Aortic smooth muscle cell (primary cell): ENCODE measurements around the gene KRTAP3-2. TPM values are rescaled to one million over a fixed set of nuclear protein-coding genes. Genes with fewer than 3 reads are reported as not detected.

Experiments
- total RNA-seq: library from RNA; depleted of rRNA; stranded (reverse); fragments of >200 nt; gene quantifications from 2 replicates; pipeline ENCODE4 v1.2.3, GENCODE V29; 2014

Gene KRTAP3-2
- not detected in 2 replicates for total RNA-seq

GRCh38 chr17:40999563-40999962, at the start of gene KRTAP3-2:
TSS of gene KRTAP3-2 (minus strand) at chr17:40999906. CDS start at chr17:40999853, 53 bp downstream.

DNA sequence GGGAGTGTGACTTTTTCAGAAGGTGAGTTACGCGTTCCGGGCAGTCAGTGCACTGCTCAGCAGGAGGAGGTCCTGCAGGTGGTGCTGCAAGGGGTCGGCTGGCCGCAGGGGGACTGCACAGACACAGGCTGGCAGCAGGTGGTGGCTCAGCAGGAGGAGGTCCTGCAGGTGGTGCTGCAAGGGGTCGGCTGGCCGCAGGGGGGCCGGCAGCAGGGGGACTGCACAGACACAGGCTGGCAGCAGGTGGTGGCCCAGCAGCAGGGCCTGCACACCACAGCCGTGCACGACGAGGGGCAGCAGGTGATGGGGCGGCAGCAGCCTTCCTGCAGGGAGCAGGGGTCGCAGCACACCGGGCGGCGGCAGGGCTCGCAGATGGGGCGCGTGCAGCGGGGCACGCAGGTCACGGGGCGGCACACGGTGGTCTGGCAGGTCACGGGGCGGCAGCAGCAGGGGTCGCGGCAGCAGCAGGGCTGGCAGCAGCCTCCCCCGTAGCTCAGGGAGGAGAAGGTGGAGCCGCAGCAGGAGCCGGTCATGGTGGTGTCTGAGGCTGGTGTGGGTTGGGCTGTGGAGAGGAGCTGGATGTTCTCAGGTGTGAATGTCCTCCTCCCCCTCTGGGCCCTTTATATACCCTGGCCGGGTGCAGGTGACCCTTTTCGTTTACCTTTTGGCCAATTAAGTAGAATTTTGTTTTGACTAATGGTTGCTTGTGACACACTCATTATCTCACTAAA, 47.2 kb upstream of the KRTAP3-2 start, which contains the start of gene KRTAP2-1:
KRTAP2-1 (minus strand) TSS at position 582 of the 731 bp plus-strand sequence; CDS start at position 533, 49 bp downstream.

DNA sequence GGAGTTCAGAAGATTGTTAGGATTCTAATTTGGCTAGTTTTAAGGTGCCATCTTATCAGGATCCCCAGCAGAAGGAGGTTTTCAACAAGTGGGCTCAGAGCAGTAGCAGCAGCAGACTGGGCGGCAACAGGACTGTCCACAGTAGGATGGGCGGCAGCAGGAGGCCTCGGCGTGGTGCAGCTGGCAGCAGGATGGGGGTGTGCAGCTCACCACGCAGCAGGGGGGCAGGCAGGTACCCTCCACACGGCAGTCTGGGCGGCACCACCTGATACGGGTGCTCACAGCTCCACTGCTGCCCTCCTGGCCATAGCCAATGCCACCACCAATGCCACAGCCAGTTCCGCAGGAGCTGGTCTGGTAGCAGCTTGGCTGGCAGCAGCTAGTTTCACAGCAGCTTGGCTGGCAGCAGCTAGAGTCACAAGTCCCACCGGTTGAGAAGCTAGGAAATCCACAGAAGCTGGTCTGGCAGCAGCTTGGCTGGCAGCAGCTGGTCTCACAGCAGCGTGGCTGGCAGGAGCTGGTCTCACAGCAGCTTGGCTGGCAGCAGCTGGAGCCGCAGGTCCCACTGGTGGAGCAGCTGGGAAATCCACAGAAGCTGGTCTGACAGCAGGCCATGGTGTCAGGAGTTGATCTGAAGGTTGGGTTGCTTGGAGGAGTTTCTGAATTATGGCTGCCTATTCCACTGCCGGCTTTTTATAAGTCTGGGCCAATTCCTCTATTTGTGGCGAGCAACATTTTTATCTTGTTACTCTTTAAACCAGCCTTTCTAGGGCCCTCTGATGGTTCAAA, 41.3 kb upstream of the KRTAP3-2 start, which contains the start of gene KRTAP1-1:
KRTAP1-1 (minus strand) TSS at position 668 of the 789 bp plus-strand sequence; CDS start at position 615, 53 bp downstream.

GRCh38 chr17:41034346-41034935, 34.7 kb upstream of the KRTAP3-2 start, which contains the start of gene KRTAP1-3:
TSS of gene KRTAP1-3 (minus strand) at chr17:41034874. CDS start at chr17:41034821, 53 bp downstream.

DNA sequence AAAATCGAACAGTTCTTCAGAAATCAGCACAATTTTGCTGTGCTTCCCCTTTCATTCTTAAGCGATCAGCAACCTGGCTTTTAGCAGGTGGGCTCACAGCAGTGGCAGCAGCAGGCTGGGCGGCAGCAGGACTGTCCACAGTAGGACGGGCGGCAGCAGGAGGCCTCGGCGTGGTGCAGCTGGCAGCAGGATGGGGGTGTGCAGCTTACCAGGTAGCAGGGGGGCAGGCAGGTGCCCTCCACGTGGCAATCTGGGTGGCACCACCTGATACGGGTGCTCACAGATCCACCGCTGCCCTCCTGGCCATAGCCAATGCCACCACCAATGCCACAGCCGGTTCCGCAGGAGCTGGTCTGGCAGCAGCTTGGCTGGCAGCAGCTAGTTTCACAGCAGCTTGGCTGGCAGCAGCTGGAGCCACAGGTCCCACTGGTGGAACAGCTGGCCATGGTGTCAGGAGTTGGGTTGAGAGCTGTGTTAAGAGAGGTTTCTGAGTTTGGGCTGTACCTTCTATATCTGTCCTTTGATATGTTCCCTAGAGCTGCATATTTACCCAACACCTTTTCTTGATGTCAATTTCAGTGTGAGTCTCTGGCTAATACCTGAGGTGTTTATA, 30.0 kb upstream of the KRTAP3-2 start, which contains the start of gene KRTAP1-4:
KRTAP1-4 (minus strand) TSS at position 563 of the 613 bp plus-strand sequence; CDS start at position 446, 117 bp downstream.

GRCh38 chr17:41026715-41027471, 27.2 kb upstream of the KRTAP3-2 start, which contains the start of gene KRTAP1-5:
TSS of gene KRTAP1-5 (minus strand) at chr17:41027208. CDS start at chr17:41027155, 53 bp downstream.

GRCh38 chr17:41008811-41009210, 9.1 kb upstream of the KRTAP3-2 start, which contains the start of gene KRTAP3-1:
TSS of gene KRTAP3-1 (minus strand) at chr17:41009128. CDS start at chr17:41009074, 54 bp downstream.

GRCh38 chr17:40993839-40994238, 5.9 kb downstream of the KRTAP3-2 start, which contains the start of gene KRTAP3-3:
TSS of gene KRTAP3-3 (minus strand) at chr17:40994164. CDS start at chr17:40994097, 67 bp downstream.

DNA sequence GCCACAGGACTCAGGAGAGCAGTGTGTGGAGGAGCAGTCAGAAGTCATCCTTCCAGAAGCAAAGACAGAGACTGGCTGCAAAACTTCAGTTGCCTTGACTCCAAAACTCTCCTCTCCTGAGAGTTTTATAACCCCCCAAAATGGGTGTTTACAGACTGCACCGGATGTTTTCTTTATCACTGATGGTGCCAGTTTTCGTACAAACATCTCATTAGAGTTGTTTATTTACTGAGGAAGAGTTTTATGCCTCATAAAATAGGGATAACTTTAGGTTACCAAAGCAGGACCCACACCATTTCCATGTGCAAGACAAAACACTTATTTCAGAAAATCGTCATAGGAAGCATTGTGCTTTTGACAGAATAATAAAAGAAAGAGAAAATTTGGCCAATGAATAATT, 15.5 kb downstream of the KRTAP3-2 start, which contains the start of gene KRT40:
KRT40 (minus strand) TSS at position 101 of the 400 bp plus-strand sequence; CDS start at position 48, 53 bp downstream.

DNA sequence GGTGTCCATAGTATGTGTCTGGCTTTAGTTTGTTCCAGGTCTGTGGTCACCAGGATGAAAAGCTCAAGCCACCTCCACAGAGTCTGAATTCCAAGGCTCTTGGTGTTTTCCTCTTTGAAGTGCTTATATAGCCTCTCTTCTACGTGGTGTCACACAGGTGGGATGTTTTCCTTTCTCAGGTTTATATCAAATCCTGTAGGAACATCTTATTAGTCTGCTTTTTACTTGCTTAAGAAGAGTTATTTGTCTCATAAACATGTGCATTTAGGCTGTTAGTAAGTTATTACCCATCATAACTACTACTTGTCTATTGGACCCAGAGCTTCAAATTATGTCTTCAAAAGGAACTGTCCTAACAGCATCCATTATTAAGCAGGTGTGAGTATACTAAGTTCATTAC, 32.9 kb downstream of the KRTAP3-2 start, which contains the start of gene KRT39:
KRT39 (minus strand) TSS at position 101 of the 400 bp plus-strand sequence; CDS start at position 9, 92 bp downstream.

Other genes starting within 250 kb of the KRTAP3-2 start
- not detected in 2 replicates for gene KRT25, start 244.6 kb downstream of the KRTAP3-2 start, total RNA-seq
- not detected in 2 replicates for gene KRT26, start 227.7 kb downstream of the KRTAP3-2 start, total RNA-seq
- gene KRT27, start 217.4 kb downstream of the KRTAP3-2 start, total RNA-seq: not detected in 2 replicates
- not detected in 2 replicates for gene KRT28, start 199.9 kb downstream of the KRTAP3-2 start, total RNA-seq
- 3.0 and 3.8 TPM in 2 replicates for gene KRT10, start 177.3 kb downstream of the KRTAP3-2 start, total RNA-seq
- gene KRT12, start 132.7 kb downstream of the KRTAP3-2 start, total RNA-seq: not detected in 2 replicates
- gene KRT20, start 114.7 kb downstream of the KRTAP3-2 start, total RNA-seq: not detected in 2 replicates
- not detected in 2 replicates for gene KRT23, start 62.3 kb downstream of the KRTAP3-2 start, total RNA-seq
- gene KRT39, start 33.0 kb downstream of the KRTAP3-2 start, total RNA-seq: not detected in 2 replicates
- not detected in 2 replicates for gene KRT40, start 15.6 kb downstream of the KRTAP3-2 start, total RNA-seq
- not detected in 2 replicates for gene KRTAP3-3, start 5.7 kb downstream of the KRTAP3-2 start, total RNA-seq
- not detected in 2 replicates for gene KRTAP3-1, start 9.2 kb upstream of the KRTAP3-2 start, total RNA-seq
- not detected in 2 replicates for gene KRTAP1-5, start 27.3 kb upstream of the KRTAP3-2 start, total RNA-seq
- gene KRTAP1-4, start 30.3 kb upstream of the KRTAP3-2 start, total RNA-seq: not detected in 2 replicates
- not detected in 2 replicates for gene KRTAP1-3, start 35.0 kb upstream of the KRTAP3-2 start, total RNA-seq
- not detected in 2 replicates for gene KRTAP1-1, start 41.5 kb upstream of the KRTAP3-2 start, total RNA-seq
- gene KRTAP2-1, start 47.4 kb upstream of the KRTAP3-2 start, total RNA-seq: not detected in 2 replicates
- gene KRTAP2-2, start 55.3 kb upstream of the KRTAP3-2 start, total RNA-seq: not detected in 2 replicates
- not detected in 2 replicates for gene KRTAP2-3, start 60.2 kb upstream of the KRTAP3-2 start, total RNA-seq
- gene KRTAP2-4, start 66.0 kb upstream of the KRTAP3-2 start, total RNA-seq: not detected in 2 replicates
- gene KRTAP4-7, start 84.2 kb upstream of the KRTAP3-2 start, total RNA-seq: not detected in 2 replicates
- not detected in 2 replicates for gene KRTAP4-8, start 98.2 kb upstream of the KRTAP3-2 start, total RNA-seq
- gene KRTAP4-16, start 102.3 kb upstream of the KRTAP3-2 start, total RNA-seq: not detected in 2 replicates
- not detected in 2 replicates for gene KRTAP4-9, start 105.5 kb upstream of the KRTAP3-2 start, total RNA-seq
- not detected in 2 replicates for gene KRTAP4-11, start 118.5 kb upstream of the KRTAP3-2 start, total RNA-seq
- not detected in 2 replicates for gene KRTAP4-12, start 124.3 kb upstream of the KRTAP3-2 start, total RNA-seq
- gene KRTAP4-6, start 140.6 kb upstream of the KRTAP3-2 start, total RNA-seq: not detected in 2 replicates
- gene KRTAP4-5, start 149.9 kb upstream of the KRTAP3-2 start, total RNA-seq: not detected in 2 replicates
- gene KRTAP4-4, start 160.8 kb upstream of the KRTAP3-2 start, total RNA-seq: not detected in 2 replicates
- gene KRTAP4-3, start 168.3 kb upstream of the KRTAP3-2 start, total RNA-seq: not detected in 2 replicates
- not detected in 2 replicates for gene KRTAP4-2, start 178.3 kb upstream of the KRTAP3-2 start, total RNA-seq
- gene KRTAP4-1, start 185.0 kb upstream of the KRTAP3-2 start, total RNA-seq: not detected in 2 replicates
- not detected in 2 replicates for gene KRTAP9-1, start 190.0 kb upstream of the KRTAP3-2 start, total RNA-seq
- not detected in 2 replicates for gene KRTAP9-2, start 226.7 kb upstream of the KRTAP3-2 start, total RNA-seq
- not detected in 2 replicates for gene KRTAP9-3, start 232.5 kb upstream of the KRTAP3-2 start, total RNA-seq
- not detected in 2 replicates for gene KRTAP9-8, start 238.1 kb upstream of the KRTAP3-2 start, total RNA-seq
- not detected in 2 replicates for gene KRTAP9-4, start 249.8 kb upstream of the KRTAP3-2 start, total RNA-seq